Measurements from ENCODE around the gene GLI1.

DNA sequence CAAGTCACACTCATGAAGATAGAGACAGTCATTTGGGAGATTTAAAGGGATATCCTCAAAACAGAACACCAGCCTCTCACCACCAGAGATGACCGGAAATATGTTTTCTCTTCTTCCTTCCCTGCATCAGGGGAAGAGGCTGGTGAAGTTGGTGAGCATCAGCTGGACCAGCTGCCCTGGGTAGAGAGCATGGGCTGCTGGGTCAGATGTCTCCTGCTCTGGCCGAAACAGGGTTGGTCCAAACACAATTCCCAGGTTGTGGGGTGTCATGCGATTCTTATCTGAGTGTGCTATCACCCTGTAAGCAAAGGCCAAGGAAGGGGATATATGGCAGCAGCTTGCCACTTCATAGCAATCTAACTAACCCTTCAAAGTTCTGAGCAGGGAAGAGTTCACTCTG, 12.8 kb downstream of the GLI1 start:
- TF ChIP-seq, protein P1, sequence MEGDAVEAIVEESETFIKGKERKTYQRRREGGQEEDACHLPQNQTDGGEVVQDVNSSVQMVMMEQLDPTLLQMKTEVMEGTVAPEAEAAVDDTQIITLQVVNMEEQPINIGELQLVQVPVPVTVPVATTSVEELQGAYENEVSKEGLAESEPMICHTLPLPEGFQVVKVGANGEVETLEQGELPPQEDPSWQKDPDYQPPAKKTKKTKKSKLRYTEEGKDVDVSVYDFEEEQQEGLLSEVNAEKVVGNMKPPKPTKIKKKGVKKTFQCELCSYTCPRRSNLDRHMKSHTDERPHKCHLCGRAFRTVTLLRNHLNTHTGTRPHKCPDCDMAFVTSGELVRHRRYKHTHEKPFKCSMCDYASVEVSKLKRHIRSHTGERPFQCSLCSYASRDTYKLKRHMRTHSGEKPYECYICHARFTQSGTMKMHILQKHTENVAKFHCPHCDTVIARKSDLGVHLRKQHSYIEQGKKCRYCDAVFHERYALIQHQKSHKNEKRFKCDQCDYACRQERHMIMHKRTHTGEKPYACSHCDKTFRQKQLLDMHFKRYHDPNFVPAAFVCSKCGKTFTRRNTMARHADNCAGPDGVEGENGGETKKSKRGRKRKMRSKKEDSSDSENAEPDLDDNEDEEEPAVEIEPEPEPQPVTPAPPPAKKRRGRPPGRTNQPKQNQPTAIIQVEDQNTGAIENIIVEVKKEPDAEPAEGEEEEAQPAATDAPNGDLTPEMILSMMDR (IDR thresholded peaks at IDR 0.05) = no peak
- TF ChIP-seq POLR2A (IDR thresholded peaks at IDR 0.05; ENCODE audit: low read length) = no peak
